Uterus (tissue), 2 donors: ENCODE results near the gene GSN.

Source experiments
- CTCF ChIP-seq, 4 experiments: fragments of 200-600 bp in 2 of 4; fragments of 450-650 bp in 2 of 4; sonication (generic) in 2 of 4; IDR thresholded peaks; one replicate each; pipeline ENCODE4 v1.5.1; 2016 to 2019; ENCODE audit warnings: antibody characterized with exemption in 4 of 4, mild to moderate bottlenecking in 2 of 4, moderate library complexity in 1 of 4
- POLR2A ChIP-seq, 2 donors: fragments of 450-650 bp; IDR thresholded peaks; one replicate each; pipeline ENCODE4 v1.6.1; 2016; ENCODE audit warnings: antibody characterized with exemption in 2 of 2, mild to moderate bottlenecking in 1 of 2, moderate library complexity in 1 of 2

- no peak for TF ChIP-seq CTCF (IDR thresholded peaks at IDR 0.05)
- TF ChIP-seq POLR2A (IDR thresholded peaks at IDR 0.05): no peak
Observed at GRCh38 chr9:121298016-121298538, 30.1 kb downstream of the GSN start.
